ENCODE measurements around the gene TRIML1.
"Not testable (repeated sequence)": the region's sequence is repeated elsewhere in the genome, so short reads cannot be mapped to it uniquely, and the experiment has no call there.

TRIML1 gene

DNA sequence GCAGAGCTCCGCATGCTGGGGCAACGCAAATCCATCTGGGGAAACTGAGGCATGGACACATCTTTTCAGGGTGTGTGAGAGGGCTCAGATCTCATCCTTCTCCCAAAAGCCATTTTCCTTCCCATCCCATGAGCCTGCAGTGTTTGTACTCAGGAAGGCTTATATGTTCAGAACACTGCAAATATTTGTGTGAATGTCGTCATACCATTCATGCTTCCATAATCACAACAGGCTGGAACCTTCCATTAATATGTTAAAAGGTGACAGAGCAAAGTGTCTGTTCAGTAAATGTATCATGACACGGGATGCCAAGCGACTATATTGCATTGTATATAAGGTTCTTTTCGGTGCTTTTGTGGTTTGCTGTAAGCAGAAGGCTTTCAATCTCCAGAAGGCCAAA, 8.5 kb downstream of the TRIML1 start:
- DNase-seq (ENCODE audit: low read depth in 2 of 2): no peak

DNA sequence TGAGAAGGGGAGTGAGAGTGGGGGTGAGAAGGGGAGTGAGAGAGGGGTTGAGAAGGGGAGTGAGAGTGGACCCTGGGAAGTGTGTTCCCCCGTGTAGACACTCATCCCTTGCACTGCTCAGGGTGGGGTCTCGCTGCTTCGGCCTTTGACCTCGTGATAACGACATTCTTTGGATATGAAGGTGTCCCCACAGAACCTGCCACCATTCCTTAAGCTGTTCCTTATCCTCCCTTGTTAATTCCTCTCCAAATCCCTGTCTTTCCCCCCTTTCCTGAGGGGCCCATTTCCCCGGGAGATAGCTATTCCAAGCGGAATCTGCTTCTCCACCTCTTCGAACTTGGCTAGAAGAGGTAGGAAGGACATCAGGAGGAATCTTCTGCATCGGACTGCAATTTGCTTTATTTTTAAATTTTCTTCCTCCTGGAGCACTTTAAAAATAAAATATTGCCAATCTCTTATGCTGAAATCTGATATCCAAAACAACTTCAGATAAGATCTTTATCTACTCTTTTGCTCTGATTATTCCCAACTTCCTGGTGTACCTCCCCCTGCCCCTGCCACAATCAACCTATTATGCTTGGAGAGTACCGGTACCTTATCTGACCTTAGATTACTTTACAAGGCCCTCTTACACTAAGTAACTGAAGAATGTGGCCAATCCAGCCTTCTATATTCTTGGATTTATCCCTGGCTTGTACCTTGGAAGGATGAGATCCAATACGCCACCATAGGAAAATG, 15.6 kb downstream of the TRIML1 start:
- no peak for DNase-seq (ENCODE audit: low read depth in 2 of 2)

DNA sequence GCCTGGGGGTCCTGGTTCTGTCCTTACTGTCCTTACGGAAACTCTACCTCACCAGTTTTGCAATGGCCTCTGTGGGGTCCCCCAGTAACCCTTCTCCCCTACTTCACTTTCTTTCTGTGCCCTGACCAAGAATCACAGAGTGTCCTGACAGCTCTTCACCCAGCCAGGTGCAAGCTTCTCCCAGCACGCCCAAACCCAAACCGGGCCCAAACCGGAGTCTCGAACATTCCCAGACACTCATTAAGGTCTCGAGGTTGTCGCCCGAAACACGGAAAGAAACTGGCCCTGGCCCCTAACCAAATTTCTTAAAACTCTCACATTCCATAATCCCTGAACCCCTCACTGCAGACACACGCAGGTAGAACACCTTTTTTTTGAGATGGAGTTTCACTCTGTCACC, 19.1 kb downstream of the TRIML1 start:
- no peak for DNase-seq (ENCODE audit: low read depth in 2 of 2)

DNA sequence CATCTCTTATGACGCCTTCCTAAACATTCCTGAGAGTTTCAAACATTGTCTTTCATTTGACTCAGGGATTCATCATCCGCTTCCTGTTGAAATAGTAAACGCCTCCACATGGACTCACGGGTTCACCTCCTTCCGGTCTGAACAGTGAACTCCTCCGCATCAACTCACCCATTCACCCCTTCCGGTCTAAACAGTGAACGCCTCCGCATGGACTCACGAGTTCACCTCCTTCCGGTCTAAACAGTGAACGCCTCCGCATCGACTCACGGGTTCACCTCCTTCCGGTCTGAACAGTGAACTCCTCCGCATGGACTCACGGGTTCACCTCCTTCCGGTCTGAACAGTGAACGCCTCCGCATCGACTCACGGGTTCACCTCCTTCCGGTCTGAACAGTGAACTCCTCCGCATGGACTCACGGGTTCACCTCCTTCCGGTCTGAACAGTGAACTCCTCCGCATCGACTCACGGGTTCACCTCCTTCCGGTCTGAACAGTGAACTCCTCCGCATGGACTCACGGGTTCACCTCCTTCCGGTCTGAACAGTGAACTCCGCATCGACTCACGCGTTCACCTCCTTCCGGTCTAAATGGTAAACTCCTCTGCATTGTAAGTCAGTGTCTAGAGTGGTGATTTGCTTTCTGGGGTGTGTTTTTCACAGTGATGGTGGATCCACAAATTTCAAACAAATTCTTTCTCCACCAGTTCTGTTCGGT, 20.4 kb downstream of the TRIML1 start:
- not testable (repeated sequence) for DNase-seq (ENCODE audit: low read depth in 2 of 2)

DNA sequence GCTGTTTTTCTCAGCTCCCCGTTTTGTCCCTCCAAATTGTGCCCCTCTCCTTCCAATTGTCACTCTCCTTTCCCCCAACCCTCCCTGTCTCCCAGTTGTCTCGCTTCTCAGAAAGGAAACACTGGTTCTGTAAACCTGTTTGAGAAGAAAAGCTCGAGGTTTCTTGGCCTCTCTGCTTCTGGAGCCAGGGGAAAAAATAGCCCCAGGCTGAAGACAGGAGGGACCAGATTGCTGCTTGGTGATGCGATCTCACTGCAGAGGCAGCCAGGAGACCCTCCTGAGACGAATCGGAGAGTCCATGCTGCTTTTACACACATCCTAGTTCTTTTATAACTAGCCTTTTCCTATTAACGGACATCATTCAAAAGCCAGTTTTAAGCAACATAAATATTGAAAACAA, 21.2 kb downstream of the TRIML1 start:
- DNase-seq (ENCODE audit: low read depth in 2 of 2): no peak

DNA sequence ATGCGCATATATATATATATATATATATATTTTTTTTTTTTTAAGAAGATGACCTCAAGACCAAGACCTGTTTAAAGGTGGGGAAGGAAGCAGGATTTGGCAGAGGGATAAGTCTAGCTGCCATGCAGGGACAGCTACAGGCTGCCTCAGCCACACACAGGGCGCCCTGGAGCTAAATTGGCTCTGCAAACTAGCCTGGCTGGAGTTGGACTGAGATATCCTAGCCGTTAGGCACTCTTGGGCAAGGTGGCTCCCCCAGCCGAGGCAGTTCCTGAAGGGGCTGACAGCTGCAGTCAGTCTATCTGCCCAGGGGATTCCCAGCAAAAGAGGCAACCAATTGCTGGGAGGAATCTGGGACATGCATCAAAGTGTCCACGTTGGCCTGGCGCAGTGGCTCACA, 21.9 kb downstream of the TRIML1 start:
- no peak for DNase-seq (ENCODE audit: low read depth in 2 of 2)

DNA sequence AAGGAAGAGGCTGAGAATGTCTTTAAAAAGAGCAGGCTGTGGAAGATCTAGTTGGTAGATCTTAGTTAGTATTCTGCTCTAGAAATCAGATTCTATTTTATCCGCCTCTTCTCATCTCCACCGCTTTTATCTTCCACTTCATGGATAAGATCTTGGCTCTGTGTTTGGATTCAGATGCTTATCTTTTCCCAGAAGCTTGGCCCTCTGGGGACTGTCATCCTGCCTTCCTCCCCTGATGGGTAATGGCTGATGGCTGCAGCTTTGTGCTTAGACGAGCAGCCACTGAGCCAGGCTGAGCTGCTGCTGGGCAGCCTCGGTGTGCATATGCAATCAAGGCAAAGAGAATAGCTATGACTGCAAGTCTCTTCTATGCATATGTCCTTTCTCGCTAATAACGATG, 23.5 kb downstream of the TRIML1 start:
- no peak for DNase-seq (ENCODE audit: low read depth in 2 of 2)

DNA sequence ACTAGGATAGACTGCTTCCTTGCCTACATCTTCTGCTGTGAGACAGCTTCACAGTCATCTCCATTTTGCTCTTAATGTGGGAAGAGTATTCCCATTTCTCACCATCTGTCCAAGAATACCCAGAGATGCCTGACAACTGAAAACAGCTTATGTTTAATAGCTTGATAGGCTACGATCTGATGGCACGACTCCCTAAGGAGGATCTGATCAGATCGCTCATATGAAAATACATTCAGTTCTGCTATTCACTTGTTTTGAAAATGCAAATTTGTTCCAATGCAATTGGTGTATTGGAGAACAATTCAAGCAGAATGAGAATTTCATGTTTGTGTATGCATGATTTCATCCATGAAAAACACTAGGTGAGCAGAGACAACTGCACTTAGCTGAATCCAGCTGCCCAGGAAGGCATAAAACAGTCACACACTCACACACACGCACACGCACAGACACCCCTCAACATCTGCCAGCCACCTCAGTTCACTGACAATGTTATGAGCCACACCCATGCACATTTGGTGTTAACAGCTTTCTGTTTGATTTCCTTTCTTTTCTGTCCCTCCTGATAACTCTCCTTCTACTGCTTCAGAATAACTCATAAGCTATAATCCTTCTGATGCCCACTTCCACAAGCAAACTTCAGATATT, 29.6 kb downstream of the TRIML1 start:
- no peak for DNase-seq (ENCODE audit: low read depth in 2 of 2)

DNA sequence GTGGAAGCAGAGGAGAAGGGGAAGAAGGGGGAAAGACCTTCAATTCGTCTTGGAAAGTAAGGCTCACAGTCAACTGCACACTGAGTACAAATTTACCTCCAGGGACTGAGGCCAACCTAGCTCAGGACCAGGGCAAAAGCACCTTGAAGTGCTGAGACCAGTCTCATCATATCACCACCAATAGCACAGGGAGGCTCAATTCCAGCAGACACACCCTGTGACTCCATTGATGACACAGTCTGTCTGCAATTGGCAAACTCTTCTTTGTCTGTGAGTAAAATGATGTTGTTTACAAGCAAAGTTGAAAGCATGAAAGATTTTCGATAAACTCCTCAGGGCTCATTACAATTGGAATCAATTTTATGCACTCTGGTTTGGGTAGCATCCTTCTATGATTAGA, 32.3 kb downstream of the TRIML1 start:
- DNase-seq (ENCODE audit: low read depth in 2 of 2): no peak

DNA sequence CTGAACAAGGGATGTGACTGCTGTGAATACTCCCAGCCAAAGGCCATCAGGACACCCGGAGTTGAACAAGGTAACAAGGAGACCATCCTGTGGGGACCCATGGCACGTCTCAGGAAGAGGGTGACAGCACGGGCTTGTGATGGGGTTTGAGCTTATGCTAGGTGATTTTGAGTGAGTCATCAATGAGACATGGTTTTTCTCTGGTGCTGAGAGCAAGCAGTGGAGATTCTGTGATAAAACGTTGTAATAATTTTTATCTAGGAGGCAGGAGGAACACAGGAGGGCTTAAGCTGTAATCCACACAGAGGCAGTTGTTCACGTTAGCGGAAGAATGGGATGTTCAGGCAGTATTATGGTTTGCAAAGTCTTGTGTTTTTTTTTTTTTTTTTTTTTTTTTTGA, 36.0 kb downstream of the TRIML1 start:
- no peak for DNase-seq (ENCODE audit: low read depth in 2 of 2)

DNA sequence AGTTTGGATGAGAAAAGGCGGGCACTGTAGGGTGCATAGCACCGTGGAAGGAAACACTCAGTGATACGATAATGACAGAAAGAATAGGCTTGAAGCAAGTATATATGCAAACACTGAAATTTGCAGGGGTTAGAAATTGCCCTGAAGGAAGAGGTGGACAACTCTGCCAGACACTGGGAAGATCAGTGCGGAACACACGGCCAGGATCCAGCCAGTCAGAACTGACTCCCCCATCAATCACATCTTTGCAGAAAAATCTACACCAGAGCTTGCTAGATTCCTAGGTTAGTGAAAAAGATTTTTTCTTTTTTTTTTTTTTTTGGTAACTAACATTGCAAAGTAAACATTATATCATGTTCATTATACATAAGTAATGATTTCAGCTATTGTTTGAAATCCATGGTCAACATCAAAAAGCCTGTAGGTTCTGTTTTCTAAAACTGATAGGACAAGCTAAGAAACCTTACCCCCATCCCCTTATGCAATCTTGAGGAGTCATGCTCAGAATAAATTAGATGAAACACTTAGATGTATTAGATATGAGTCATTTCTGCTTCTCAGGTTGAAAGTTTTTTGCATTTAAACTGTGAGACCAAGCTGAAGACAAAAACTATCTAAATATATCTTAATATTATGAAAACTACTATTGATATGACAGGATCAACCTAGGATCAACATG, 38.9 kb downstream of the TRIML1 start:
- no peak for DNase-seq (ENCODE audit: low read depth in 2 of 2)

DNA sequence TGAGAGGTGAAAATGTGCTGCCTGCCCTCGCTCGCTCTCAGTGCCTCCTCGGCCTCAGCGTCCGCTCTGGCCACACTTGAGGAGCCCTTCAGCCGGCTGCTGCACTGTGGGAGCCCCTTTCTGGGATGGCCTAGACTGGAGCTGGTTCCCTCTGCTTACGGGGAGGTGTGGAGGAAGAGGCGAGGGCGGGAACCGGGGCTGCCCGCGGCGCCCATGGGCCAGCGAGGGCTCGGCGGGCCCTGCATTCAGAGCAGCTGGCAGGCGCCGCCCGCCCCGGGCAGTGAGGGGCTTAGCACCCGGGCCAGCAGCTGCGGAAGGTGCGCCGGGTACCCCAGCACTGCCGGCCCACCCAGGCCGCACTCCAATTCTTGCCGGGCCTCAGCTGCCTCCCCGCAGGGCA, 39.6 kb downstream of the TRIML1 start:
- no peak for DNase-seq (ENCODE audit: low read depth in 2 of 2)

DNA sequence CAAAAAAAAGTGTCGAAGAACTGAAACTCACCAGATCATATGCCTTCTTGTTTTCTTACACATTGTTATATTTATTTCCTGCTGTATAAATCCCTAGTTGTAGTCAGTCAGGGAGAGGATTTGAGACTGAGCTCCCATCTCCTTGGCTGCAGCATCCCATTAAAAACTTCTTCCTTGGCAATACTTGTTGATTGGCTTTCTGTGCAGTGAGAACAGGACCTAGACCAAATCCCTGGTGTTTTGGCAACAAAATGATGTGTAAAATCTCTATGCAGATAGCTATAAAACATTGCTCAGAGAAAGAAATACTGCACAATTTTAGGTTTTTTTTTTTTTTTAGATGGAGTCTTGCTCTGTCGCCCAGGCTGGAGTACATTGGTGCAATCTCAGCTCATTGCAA, 47.9 kb downstream of the TRIML1 start:
- DNase-seq (ENCODE audit: low read depth in 2 of 2): no peak

DNA sequence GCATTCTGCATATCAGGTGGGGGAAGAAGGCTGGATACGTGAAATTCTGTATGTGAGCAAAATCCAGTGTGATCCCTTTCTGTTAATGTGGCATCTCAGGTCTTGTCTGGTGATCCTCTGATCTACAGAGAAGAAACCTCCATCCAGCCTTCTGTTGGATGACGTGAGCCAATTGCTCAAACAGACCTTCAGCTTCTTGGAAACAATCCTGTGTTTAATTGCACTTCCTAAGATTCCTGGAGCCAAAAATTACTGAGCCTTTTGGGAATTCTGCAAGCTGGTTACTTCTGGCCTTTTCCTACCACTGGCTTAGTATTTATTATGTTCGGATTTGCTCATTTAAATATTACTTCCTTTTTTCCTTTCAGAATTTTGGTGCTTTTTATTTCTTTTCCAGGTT, 51.2 kb downstream of the TRIML1 start:
- no peak for DNase-seq (ENCODE audit: low read depth in 2 of 2)

DNA sequence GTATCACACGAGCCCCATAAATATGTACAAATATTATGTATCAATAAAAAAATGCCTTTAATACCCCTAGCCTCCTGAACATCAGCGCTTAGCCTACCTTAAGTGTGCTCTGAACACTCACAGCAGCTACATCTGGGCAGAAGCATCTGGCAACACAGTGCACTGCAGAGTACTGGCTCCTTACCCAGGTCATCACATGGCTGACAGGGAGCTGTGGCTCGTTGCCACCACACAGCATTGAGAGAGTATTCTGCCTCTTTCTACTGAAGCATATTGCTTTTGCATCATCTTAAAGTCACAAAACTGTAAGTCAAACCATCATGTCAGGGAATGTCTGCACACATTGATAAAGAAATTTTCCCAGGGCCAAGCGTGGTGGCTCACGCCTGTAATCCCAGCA, 55.2 kb downstream of the TRIML1 start:
- DNase-seq (ENCODE audit: low read depth in 2 of 2): no peak

DNA sequence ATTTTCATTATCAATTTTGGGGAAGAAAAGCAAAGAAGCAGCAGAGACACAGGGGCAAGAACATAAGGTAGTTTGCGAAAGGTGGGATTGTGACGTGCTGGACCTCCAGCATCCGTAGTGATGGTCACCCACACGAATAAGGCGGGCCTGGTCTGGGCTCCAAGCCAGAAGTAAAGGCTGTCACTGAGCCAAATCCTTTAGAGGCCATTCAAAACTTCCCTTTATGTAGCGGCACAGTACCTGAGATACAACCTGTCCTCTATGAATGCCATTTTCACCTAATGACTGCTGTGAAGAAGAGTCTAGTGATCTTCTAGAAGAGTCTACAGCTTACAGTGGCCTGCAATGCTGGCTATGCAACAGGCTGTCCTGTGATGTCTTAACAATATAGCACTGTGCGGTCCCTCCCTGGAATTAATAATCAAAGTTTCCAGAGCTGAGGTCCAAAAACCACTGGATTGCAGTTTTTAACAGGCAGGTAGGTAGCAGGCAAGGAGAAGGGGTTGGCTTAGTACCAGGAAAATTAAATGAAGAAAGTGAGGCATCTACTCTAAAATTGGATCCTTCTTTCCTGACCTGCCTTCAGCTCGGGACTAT, 56.2 kb downstream of the TRIML1 start:
- DNase-seq (ENCODE audit: low read depth in 2 of 2): no peak

DNA sequence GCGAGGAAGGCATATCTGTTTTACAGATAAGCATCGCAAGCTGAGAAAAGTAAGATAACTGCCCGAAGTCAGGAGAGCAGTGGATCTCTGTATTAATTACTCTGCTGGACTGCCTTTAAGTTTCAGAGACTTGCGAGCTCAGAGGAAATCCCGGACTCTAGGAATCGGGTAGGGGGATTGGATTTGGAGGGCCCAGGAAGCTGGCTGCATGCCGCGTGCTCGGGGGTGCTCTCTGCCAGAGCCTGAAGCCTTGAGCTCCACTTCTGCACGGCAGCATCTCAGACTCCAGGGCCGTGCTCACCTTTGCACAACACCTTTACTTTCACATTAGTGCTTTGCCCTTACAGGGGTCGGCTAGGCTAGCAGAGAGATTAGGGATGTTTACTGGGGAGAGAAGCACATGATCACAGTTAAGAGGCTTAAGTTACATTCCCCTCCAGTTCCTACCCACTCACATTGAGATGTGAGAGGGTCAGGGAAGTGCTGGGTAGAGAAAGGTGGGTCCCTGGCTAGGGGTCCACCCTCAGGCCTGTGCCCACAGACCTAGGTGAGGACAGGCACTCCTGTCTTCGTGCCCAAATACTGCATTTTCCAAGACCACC, 57.0 kb downstream of the TRIML1 start:
- DNase-seq (ENCODE audit: low read depth in 2 of 2): no peak

Data from stimulated activated CD4-positive, alpha-beta T cell treated with anti-CD3 and anti-CD28 coated beads, Interleukin-15, amount 100 ng/mL, for 48 hours (primary cell).